Measurements from ENCODE around the gene SLC6A1.

The SLC6A1 gene
- 0 to 0.07 (median 0) reads per million in 9 experiments for total RNA-seq

DNA sequence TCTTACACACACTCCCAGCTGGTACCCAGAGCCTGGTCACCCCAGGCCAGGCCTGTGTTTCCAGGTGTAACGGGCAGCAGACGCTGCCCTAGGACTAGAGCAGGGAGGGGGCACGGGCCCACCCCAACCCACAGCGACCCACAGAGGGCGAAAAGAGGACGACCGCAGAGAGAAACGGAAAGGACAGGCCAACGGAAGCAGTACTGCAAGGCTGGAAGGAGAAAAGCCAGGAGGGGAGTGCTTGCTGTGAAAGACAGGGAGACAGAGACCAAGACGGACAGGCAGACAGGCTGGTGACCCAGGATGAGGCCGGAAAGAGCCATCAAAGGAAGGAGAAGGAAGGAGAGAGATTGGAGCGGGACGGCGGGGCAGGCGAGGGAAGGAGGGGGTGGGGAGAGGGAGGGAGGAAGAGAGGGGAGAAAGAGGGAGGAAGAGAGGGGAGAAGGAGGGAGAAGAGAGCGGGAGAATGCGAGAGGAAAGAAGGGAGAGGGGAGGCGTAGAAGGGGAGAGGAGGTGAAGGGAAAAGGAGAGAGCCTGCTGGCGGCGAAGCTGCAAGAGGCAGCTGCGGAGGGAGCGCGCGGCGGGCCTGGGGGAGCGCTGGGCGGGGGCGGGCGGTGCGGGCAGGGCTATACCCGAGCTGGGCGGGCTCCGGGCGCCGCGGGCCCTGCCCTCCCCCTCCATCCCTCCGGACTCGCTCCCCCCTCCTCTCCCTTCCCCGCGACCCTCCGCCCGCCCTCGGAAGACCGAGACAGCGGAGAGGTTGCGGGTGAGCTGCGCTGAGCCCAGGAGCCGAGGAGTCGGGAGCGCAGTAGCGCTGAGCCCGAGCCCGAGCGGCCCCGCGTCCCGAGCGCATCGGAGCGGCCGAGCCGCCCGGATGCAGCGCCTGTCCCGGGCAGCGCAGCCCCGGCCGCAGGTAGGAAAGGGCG, at the start of gene SLC6A1:
TSS of gene SLC6A1 (plus strand) at position 732 of the 926 bp plus-strand sequence. CDS start 24,464 bp downstream, outside the sequence.
- Mint-ChIP-seq H3K27me3 (peaks cover 55 to 96% of the 10 kb centered on the region in 2 donors), H3K4me3 (peak within 1 kb of the TSS; percentile 52 to 64), H3K36me3 (ENCODE audit: insufficient read depth) (no peaks in the 10 kb centered on the region), H3K27ac (no peak within 1 kb of the TSS), H3K4me1 (ENCODE audit: low read depth in 2 of 2) (peaks cover 0 to 5% of the 10 kb centered on the region in 2 donors), H3K9me3 (no peaks in the 10 kb centered on the region)
- ATAC-seq (replicated peaks) (no peak), DNase-seq (no peak)

GRCh38 chr3:10944866-10945265, 47.7 kb upstream of the SLC6A1 start:
- no peak for ATAC-seq (replicated peaks)
- H3K4me3 Mint-ChIP-seq, result no peak overlapping the region
- no peaks in the 10 kb centered on the region for H3K36me3 Mint-ChIP-seq (ENCODE audit: insufficient read depth)

DNA sequence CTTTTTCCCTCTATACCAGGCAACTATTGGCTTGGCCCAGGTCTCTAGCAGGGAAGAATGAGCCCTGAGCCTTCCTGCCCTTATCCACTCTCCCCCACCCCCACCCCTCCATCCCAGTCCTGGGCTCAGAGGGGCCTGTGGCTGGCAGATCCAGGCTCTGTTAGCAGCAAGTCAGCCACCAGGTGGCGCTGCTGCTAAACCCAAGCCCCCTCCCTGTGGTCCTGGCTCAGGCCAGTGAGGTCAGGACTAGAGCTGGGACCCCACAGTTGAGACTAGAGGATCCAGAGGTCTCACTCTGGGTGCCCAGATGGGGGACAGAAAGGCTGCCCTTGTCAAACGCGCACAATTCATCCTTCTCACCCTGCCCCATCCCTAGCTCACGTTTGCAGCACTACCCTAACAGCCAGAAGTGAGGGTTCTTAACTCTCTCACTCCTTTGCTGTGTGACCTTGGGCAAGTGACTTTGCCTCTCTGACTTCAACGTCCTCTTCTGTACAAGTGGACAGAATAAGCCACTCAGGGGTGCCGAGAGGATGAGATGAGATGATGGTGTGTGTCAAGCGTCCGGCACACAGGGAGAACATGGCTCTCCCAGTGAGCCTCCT, 46.8 kb upstream of the SLC6A1 start:
- Mint-ChIP-seq H3K4me3 (no peak overlapping the region), H3K27me3 (peaks cover 26 to 62% of the 10 kb centered on the region in 2 donors), H3K4me1 (ENCODE audit: low read depth in 2 of 2) (peaks cover under 1% of the 10 kb centered on the region in 2 donors), H3K9me3 (no peaks in the 10 kb centered on the region), H3K36me3 (ENCODE audit: insufficient read depth) (no peaks in the 10 kb centered on the region), H3K27ac (no peak overlapping the region)
- ATAC-seq (replicated peaks), result peak; percentile 59
- DNase-seq, result peak; percentile 12 to 24 (median 15)

More at GRCh38 chr3:10944866-10945265, 47.7 kb upstream of the SLC6A1 start:
- peaks cover 30 to 57% of the 10 kb centered on the region in 2 donors for H3K27me3 Mint-ChIP-seq
- no peaks in the 10 kb centered on the region for H3K4me1 Mint-ChIP-seq (ENCODE audit: low read depth in 2 of 2)
- DNase-seq, result no peak
- no peaks in the 10 kb centered on the region for H3K9me3 Mint-ChIP-seq
- no peak overlapping the region for H3K27ac Mint-ChIP-seq

DNA sequence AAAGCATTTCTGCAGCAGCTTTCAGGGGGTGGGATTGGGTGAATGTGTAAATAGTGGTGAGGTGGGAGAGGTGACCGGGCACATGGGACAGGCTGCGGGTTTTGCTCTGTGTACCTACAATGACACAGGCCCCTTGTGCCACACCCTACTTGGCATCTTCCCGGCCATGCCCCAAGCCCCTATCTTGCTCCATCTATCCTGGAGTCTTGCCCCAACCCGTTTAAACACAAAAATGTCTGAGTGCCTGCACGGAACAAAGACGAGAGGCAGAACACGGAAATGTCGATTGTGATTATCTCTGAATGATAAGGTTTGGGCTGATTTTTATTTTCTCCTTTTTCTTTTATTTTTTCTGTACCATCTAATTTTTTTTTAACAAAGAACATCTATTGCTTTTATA, 46.0 kb upstream of the SLC6A1 start:
- Mint-ChIP-seq H3K36me3 (ENCODE audit: insufficient read depth) (no peaks in the 10 kb centered on the region), H3K9me3 (no peaks in the 10 kb centered on the region), H3K4me3 (no peak overlapping the region), H3K27ac (no peak overlapping the region), H3K4me1 (ENCODE audit: low read depth in 2 of 2) (peaks cover 3% of the 10 kb centered on the region in 2 donors), H3K27me3 (peaks cover 26 to 63% of the 10 kb centered on the region in 2 donors)
- no peak for DNase-seq
- no peak for ATAC-seq (replicated peaks)

GRCh38 chr3:10948326-10948725, 44.2 kb upstream of the SLC6A1 start:
- Mint-ChIP-seq H3K4me1 (ENCODE audit: low read depth in 2 of 2) (peaks cover 3% of the 10 kb centered on the region in 2 donors), H3K9me3 (no peaks in the 10 kb centered on the region), H3K4me3 (no peak overlapping the region), H3K27me3 (peaks cover 26 to 54% of the 10 kb centered on the region in 2 donors), H3K36me3 (ENCODE audit: insufficient read depth) (no peaks in the 10 kb centered on the region), H3K27ac (no peak overlapping the region)
- no peak for DNase-seq
- ATAC-seq (replicated peaks), result no peak

DNA sequence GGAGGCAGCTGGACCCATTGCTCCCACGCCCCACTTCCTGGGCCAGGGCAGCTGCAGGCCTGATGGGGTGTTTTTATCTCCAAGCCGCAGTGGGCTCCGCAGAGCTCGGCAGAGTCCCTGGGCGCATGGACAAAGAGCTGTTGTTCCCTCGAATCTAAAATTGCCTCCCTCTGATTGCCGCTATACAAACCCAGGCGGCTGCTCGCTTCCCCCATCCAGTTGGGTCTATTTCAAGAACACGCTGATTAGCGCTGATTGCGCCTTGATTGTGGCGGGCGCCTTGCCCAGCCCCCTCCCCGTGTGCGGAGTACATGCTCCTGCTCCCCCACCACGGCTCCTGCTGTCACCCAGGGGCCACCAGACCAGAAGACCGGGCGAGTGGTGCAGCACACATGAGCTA, 43.4 kb upstream of the SLC6A1 start:
- Mint-ChIP-seq H3K4me3 (no peak overlapping the region), H3K27me3 (peaks cover 31 to 54% of the 10 kb centered on the region in 2 donors), H3K9me3 (no peaks in the 10 kb centered on the region), H3K4me1 (ENCODE audit: low read depth in 2 of 2) (peaks cover 3% of the 10 kb centered on the region in 2 donors), H3K27ac (no peak overlapping the region), H3K36me3 (ENCODE audit: insufficient read depth) (no peaks in the 10 kb centered on the region)
- no peak for ATAC-seq (replicated peaks)
- no peak for DNase-seq

GRCh38 chr3:10950476-10951294, 41.9 kb upstream of the SLC6A1 start:
- no peak overlapping the region for H3K4me3 Mint-ChIP-seq
- no peak for DNase-seq
- H3K9me3 Mint-ChIP-seq, result no peaks in the 10 kb centered on the region
- peaks cover 3% of the 10 kb centered on the region in 2 donors for H3K4me1 Mint-ChIP-seq (ENCODE audit: low read depth in 2 of 2)
- H3K27ac Mint-ChIP-seq, result no peak overlapping the region
- H3K36me3 Mint-ChIP-seq (ENCODE audit: insufficient read depth), result no peaks in the 10 kb centered on the region
- peaks cover 26 to 54% of the 10 kb centered on the region in 2 donors for H3K27me3 Mint-ChIP-seq
- ATAC-seq (replicated peaks), result no peak

DNA sequence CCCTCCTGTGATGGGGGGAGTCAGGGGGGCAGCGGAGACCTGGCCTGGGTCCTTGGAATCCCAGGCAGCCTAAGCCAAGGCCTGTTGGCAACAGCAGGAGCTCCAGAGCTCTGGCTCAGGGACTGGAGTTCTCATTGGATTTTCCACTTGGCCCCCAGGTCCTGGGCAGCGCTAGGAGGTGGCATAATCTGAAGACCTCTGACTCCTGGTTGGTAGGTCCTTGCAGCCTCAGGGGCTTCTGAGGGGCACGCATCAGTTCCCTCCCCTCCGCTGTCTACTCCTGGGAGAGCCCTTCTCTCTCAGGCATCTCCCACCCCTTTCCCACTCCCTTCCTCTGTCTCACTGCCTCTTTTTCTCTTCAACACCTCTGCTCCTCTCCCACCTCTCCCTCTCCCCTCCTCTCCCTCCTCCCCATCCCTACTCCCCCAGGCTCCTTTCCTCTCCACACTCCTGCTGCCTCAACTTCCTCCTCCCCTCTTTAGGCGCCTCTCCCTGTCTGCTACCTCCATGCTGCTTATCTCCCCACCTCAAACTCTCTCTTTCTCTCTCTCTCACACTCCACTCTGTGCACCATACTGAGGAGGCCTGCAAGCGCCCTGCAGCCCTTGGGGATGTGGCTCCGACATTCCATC, 41.1 kb upstream of the SLC6A1 start:
- Mint-ChIP-seq H3K27ac (no peak overlapping the region), H3K27me3 (peaks cover 33 to 62% of the 10 kb centered on the region in 2 donors), H3K9me3 (no peaks in the 10 kb centered on the region), H3K36me3 (ENCODE audit: insufficient read depth) (no peaks in the 10 kb centered on the region), H3K4me3 (no peak overlapping the region), H3K4me1 (ENCODE audit: low read depth in 2 of 2) (peaks cover 3% of the 10 kb centered on the region in 2 donors)
- ATAC-seq (replicated peaks) (no peak), DNase-seq (no peak)

DNA sequence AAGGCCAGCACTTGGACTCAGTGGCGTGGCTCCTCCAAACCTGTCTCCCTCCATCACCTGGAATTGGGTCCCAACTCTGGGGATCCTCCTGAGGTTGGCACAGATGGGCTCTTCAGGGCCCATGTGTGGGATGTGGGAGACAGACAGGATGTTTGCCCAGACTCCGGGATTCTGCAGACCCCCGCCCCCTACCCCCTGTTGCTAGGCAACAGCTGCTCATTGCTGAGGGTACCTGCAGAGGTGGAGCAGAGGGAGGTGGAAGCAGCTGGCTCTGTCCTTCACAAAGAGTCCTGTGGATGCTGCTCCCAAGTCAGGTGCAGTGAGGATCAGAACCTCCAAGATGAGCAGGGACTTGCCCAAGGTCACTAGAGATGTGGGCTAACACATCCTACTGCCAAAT, 40.0 kb upstream of the SLC6A1 start:
- ATAC-seq (replicated peaks), result no peak
- Mint-ChIP-seq H3K4me1 (ENCODE audit: low read depth in 2 of 2) (peaks cover 3% of the 10 kb centered on the region in 2 donors), H3K9me3 (no peaks in the 10 kb centered on the region), H3K4me3 (no peak overlapping the region), H3K27ac (no peak overlapping the region), H3K36me3 (ENCODE audit: insufficient read depth) (no peaks in the 10 kb centered on the region), H3K27me3 (peaks cover 32 to 68% of the 10 kb centered on the region in 2 donors)
- DNase-seq, result no peak

- Mint-ChIP-seq H3K4me1 (ENCODE audit: low read depth in 2 of 2) (peaks cover 3% of the 10 kb centered on the region in 2 donors), H3K9me3 (no peaks in the 10 kb centered on the region), H3K27ac (no peak overlapping the region), H3K36me3 (ENCODE audit: insufficient read depth) (no peaks in the 10 kb centered on the region), H3K27me3 (peaks cover 18 to 79% of the 10 kb centered on the region in 2 donors), H3K4me3 (no peak overlapping the region)
- no peak for ATAC-seq (replicated peaks)
- no peak for DNase-seq
These were observed 37.8 kb upstream of the SLC6A1 start for GRCh38 chr3:10954740-10955139.

DNA sequence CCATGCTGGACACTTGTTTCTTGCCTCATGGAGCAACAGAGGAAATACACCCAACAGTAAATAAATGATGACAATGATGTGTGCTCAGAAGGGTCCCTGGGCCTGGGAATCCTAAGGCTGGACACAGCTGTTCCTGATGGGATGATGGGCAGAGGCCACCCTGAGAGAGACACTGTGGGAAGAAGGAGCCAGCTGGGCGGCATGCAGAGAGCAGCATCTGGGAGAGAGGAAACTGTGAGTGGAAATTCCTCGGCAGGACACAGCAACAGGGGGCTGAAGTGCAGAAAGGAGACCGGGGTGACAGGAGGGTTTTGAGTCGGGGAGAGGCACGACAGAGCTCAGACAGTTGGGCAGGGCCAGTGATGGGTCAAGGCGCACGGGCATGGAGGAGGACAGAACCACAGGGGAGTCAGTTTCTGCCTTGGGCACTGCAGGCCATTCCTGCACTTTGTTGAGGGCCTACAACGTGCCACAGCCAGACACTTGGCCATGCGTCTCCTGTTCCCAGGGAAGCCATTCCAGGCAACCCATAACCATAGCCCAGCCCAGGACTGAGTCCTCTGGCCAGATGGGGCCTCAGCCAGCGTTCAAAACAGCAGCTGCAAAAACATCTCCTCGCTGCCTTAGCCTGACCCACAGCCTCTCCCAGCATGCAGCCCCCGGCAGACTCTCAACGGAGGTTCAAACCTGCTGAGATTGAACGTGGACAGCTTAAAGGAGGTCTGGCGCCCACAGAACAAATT, 36.7 kb upstream of the SLC6A1 start:
- no peak for DNase-seq
- H3K4me3 Mint-ChIP-seq, result no peak overlapping the region
- ATAC-seq (replicated peaks), result no peak
- no peak overlapping the region for H3K27ac Mint-ChIP-seq
- H3K27me3 Mint-ChIP-seq, result peaks cover 23 to 79% of the 10 kb centered on the region in 2 donors
- no peaks in the 10 kb centered on the region for H3K36me3 Mint-ChIP-seq (ENCODE audit: insufficient read depth)
- peaks cover 2% of the 10 kb centered on the region in 2 donors for H3K4me1 Mint-ChIP-seq (ENCODE audit: low read depth in 2 of 2)
- H3K9me3 Mint-ChIP-seq, result no peaks in the 10 kb centered on the region

- H3K36me3 Mint-ChIP-seq (ENCODE audit: insufficient read depth), result no peaks in the 10 kb centered on the region
- no peak for DNase-seq
- peaks cover 23 to 75% of the 10 kb centered on the region in 2 donors for H3K27me3 Mint-ChIP-seq
- no peak overlapping the region for H3K27ac Mint-ChIP-seq
- H3K9me3 Mint-ChIP-seq, result no peaks in the 10 kb centered on the region
- no peaks in the 10 kb centered on the region for H3K4me1 Mint-ChIP-seq (ENCODE audit: low read depth in 2 of 2)
- no peak for ATAC-seq (replicated peaks)
- H3K4me3 Mint-ChIP-seq, result no peak overlapping the region
These were observed 36.0 kb upstream of the SLC6A1 start for GRCh38 chr3:10956531-10956930.

Measured in effector memory CD8-positive, alpha-beta T cell (primary cell).